Fibroblast of the aortic adventitia (primary cell): Measurements from ENCODE around the gene CALHM3. TPM values are rescaled to one million over a fixed set of nuclear protein-coding genes. Genes with fewer than 3 reads are reported as not detected.

Source experiments
- DNase-seq: peaks from one replicate; pipeline ENCODE4 v3.0.0-alpha.2; 2010; ENCODE audit warnings: low read depth
- H3K4me3 ChIP-seq: 2 replicates; pipeline ENCODE4 v1.5.1; 2011; ENCODE audit warnings: low read depth, mild to moderate bottlenecking, control low read depth, low read length, moderate library complexity
- total RNA-seq: library from RNA; depleted of rRNA; stranded (reverse); fragments of >200 nt; gene quantifications from 2 replicates; pipeline ENCODE4 v1.2.3, GENCODE V29; 2012; ENCODE audit warnings: low replicate concordance
- TF ChIP-seq, protein P1 (sequence below): IDR thresholded peaks from 2 replicates; pipeline ENCODE4 v1.5.1; 2011; ENCODE audit warnings: mild to moderate bottlenecking, low read length, control low read depth, inconsistent platforms; ENCODE audit not compliant: insufficient read depth

The CALHM3 gene
- total RNA-seq, 1 donor = not detected

DNA sequence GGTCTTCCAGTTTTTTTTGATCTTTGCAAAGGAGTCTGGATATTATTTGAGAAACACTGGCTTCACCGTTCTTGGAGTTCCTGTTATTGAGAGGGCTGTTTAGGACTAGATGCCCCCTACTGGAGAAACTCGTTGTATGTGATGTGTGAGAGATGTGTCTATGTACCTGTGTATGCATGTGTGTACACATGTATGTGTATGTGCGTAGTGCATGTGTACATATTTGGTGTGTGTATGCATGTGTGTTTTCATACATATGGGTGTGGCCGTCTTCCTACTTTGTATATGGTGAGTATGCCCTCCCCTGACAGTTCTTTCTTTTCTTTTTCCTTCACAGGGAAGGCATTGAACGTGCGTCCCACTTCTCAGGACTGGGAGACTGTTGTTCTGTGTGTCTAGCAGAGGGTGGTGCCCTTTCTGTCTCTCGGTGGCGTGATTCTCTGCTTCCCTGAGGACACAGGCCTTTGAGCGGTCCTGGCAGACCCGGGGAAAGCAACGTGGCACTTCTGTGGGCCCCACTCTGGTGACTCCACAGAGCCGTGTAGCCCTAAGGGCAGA is 3.0 kb upstream of the CALHM3 start:
- TF ChIP-seq, protein P1, sequence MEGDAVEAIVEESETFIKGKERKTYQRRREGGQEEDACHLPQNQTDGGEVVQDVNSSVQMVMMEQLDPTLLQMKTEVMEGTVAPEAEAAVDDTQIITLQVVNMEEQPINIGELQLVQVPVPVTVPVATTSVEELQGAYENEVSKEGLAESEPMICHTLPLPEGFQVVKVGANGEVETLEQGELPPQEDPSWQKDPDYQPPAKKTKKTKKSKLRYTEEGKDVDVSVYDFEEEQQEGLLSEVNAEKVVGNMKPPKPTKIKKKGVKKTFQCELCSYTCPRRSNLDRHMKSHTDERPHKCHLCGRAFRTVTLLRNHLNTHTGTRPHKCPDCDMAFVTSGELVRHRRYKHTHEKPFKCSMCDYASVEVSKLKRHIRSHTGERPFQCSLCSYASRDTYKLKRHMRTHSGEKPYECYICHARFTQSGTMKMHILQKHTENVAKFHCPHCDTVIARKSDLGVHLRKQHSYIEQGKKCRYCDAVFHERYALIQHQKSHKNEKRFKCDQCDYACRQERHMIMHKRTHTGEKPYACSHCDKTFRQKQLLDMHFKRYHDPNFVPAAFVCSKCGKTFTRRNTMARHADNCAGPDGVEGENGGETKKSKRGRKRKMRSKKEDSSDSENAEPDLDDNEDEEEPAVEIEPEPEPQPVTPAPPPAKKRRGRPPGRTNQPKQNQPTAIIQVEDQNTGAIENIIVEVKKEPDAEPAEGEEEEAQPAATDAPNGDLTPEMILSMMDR = peak; percentile 78
- DNase-seq = peak; percentile 88
- H3K4me3 ChIP-seq = no peak overlapping the region

- no peak overlapping the region for H3K4me3 ChIP-seq
- TF ChIP-seq, protein P1 = no peak
- peak; percentile 33 for DNase-seq
Measured at GRCh38 chr10:103480521-103480920, 1.5 kb upstream of the CALHM3 start.

- no peak overlapping the region for H3K4me3 ChIP-seq
- DNase-seq = no peak
- TF ChIP-seq, protein P1 = no peak
Measured at GRCh38 chr10:103478671-103479070, 369 bp downstream of the CALHM3 start.

DNA sequence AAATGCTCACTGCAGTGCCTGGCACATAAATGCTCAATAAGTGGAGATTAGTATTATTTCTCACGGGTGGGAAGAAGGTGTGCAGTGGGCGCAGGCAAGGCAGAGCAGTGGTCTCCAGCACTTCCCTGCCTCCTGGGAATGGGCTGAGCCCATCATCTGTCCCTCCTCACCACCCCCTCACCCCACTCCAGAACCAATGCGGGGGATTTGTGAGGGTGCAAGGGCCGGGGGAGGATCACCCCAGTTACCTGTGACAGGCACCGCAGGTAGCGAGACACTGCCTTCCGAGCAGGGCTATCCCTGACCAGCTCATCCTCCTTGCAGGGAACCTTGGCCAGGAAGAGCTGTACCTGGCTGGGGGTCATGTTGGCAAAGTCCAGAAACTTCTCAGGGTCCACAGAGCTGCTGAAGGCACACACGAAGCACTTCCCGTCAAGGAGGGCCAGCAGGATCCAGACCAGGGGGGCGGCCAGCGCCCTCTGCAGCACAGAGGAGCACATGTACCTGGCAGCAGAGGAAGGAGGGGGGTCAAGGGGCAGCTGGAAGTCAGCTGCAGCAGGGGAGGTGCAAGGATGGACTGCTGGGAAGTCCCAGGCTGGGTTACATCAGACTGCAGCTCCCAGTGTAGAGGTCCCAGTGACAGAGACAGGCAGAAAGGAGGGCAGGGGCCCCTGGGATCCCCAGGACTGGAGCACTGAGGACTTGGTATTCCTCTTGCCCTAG is 2.8 kb downstream of the CALHM3 start:
- no peak overlapping the region for H3K4me3 ChIP-seq
- DNase-seq = no peak
- TF ChIP-seq, protein P1 = no peak

GRCh38 chr10:103475437-103475836 is 3.6 kb downstream of the CALHM3 start:
- TF ChIP-seq, protein P1 = no peak
- no peak for DNase-seq
- H3K4me3 ChIP-seq = no peak overlapping the region

GRCh38 chr10:103474077-103474476 is 5.0 kb downstream of the CALHM3 start:
- H3K4me3 ChIP-seq = no peak overlapping the region
- no peak for DNase-seq
- TF ChIP-seq, protein P1 = no peak
